ENCODE data around the gene SZRD1.

- TF ChIP-seq SAP30 (IDR thresholded peaks at IDR 0.05; ENCODE audit: insufficient read depth, insufficient replicate concordance, low read length) (no peak), CTCF (IDR thresholded peaks at IDR 0.05; ENCODE audit: control extremely low read depth in 1 of 3, insufficient read depth in 1 of 3, low read depth in 1 of 3, low read length in 3 of 3) (no peak), BRCA1 (IDR thresholded peaks at IDR 0.05; ENCODE audit: low read depth, low read length) (no peak), E2F6 (IDR thresholded peaks at IDR 0.05) (no peak), GTF2F1 (IDR thresholded peaks at IDR 0.05; ENCODE audit: borderline replicate concordance, low read depth, low read length) (no peak), ATF3 (IDR thresholded peaks at IDR 0.05; ENCODE audit: insufficient read depth, low read depth, low read length) (no peak), KDM1A (IDR thresholded peaks at IDR 0.05; ENCODE audit: borderline replicate concordance, low read length) (no peak), EGR1 (IDR thresholded peaks at IDR 0.05; ENCODE audit: borderline replicate concordance, low read depth, low read length) (no peak), ZNF274 (IDR thresholded peaks at IDR 0.05; ENCODE audit: borderline replicate concordance, extremely low read depth, low read length) (no peak)
Observed at GRCh38 chr1:16371725-16372124, 4.7 kb downstream of the SZRD1 start.

All from H1 (cell line).